Endometrium (tissue), 2 donors: Measurements from ENCODE around the gene CD2BP2.

Source experiments
- FAIRE-seq: peaks from 2 replicates; lab custom pipeline; 2012; peaks lifted over from hg19 to GRCh38; lab: Jason Lieb, UNC
- donor health status: control.
- donor health status: control.

CD2BP2 gene

DNA sequence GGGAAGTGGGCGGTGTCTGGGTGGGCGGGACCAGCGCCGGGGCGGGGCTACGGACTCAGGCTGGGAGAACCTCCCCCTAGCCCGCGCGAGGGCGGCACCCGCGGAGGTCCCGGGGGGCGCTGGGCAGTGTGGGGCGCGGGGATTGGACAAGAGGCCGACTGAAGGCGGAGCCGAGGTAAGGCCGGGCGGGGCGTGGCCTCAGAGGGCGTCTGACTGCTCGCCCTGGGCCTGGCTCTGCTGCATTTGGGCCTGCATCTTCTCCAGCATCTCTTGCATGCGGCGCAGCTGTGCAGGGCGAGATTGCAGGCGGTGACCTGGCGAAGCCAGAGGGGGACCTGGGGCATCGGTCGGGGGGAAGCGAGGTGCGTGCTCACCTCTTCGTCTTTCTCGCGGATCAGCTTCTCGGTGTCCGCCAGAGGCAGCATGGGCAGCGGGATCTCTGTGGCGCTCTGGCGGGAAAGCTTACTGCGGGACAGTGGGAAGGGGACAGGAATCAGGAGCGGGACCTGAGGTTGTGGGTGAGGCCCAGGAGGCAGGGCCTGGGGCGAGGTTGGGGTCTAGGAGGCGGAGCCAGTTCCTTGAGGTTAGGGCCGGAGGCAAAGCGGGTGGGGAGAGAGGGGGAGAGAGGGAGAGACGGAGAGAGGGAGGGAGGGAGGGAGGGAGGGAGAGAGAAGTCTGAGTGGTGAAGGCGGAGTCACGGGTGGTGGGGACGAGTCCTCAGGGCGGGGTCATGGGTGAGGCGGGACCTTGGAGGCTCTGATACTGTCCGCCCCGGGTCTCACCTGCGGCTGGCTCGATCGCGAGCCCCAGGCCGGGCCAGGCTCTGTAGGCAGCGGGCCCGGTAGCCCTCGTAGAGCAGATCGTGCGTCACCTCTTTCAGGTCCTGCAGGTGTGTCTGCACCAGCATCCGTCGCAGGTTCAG, 23.4 kb upstream of the CD2BP2 start:
- FAIRE-seq, result no peak

DNA sequence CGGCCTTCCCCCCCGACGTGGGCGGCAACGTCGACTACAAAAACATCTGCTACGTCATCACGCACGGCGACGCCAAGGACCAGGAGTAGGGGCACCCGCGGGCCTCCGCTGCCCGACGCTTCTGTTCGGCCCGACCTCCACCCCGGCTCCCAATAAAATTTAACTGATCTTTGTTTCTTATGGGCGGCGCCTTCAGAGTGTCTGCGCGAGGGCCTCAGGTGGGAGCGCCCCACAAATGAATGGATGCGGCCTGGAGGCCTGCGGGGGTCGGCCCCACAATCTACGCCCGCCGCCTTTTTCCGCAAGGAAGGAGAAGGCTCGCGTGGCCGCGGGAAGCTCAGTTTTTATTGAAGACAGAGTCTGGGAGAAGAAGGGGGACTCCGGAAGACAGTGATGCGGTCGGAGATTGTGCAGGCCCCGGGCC, 22.7 kb upstream of the CD2BP2 start:
- no peak for FAIRE-seq

- FAIRE-seq, result no peak
Measured at GRCh38 chr16:30377050-30377811, 22.1 kb upstream of the CD2BP2 start.

GRCh38 chr16:30376461-30376902, 21.4 kb upstream of the CD2BP2 start:
- FAIRE-seq, result no peak

GRCh38 chr16:30375864-30376263, 20.8 kb upstream of the CD2BP2 start:
- FAIRE-seq, result no peak

DNA sequence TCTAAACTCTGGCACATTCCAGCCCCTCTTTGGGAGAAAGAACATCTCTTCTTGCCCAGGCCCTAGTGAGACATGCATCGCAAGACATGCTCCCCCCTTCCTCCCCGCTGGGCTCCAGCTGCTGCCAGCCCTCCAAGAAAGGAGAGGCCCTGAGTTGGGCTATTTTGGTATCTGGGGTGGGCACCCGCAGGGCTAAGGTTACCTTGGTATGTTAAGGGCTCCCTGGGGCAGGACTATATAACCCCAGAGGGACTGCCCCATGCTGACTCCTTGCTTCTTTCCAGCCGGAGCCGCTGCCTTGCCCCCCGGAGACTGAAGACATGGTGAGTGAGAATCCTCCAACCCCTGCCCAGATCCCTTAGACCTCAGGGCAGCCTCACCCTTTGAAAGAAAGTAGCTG, 19.4 kb upstream of the CD2BP2 start, which contains the start of gene MYL11:
Gene MYL11 (plus strand): TSS at position 265 of the 400 bp plus-strand sequence. CDS start 56 bp downstream, at position 321.
- FAIRE-seq, result no peak

DNA sequence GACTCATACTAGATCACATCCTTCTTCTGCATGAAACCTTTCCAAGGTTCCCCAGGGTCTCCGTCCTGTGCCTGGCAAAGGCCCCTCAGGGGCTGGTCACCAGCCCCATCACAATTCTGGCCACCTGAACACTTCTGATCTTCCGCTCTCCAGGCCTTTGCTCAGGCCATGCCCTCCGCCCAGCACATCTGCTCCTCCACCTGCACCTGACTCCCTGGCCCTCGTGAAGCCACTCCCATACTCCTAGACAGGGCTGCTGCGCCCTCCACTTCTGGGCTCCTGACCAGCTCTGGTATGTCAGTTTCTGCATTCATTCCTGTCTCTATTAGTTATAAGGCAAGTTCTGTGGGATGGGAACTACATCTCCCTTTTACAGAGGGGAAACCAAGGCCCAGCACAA, 17.6 kb upstream of the CD2BP2 start:
- no peak for FAIRE-seq

DNA sequence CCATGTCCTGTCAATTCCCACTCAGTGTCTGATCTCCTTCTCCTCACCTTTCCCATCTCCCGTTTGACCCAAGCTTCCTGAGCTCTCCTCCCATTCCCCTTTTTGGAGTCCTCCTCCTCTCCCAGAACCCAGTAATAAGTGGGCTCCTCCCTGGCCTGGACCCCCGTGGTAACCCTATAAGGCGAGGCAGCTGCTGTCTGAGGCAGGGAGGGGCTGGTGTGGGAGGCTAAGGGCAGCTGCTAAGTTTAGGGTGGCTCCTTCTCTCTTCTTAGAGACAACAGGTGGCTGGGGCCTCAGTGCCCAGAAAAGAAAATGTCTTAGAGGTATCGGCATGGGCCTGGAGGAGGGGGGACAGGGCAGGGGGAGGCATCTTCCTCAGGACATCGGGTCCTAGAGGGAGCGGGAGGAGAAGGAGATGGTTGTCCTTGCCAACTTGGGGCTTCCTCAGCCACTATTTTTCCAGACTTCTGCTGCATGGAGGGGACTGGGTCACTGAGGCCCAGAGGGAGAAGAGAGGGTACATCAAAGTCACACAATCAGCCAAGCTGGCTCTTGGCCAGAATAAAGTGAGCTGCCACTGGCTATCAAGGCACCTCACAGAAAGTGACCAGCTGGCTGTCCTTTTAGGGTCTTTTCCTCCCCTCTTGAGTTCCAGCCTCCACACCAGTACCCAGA, 17.1 kb upstream of the CD2BP2 start:
- no peak for FAIRE-seq

GRCh38 chr16:30371248-30371816, 16.2 kb upstream of the CD2BP2 start:
- no peak for FAIRE-seq

GRCh38 chr16:30370456-30371247, 15.5 kb upstream of the CD2BP2 start, which contains the start of gene TBC1D10B:
Gene TBC1D10B (minus strand): TSS chr16:30370494. CDS start chr16:30370183, 311 bp downstream.
- peak; percentile 100 for FAIRE-seq

GRCh38 chr16:30369938-30370455, 14.9 kb upstream of the CD2BP2 start:
- no peak for FAIRE-seq

- no peak for FAIRE-seq
Measured at GRCh38 chr16:30369091-30369937, 14.2 kb upstream of the CD2BP2 start.

GRCh38 chr16:30368792-30369090, 13.6 kb upstream of the CD2BP2 start:
- FAIRE-seq, result no peak

- no peak for FAIRE-seq
Measured at GRCh38 chr16:30368122-30368791, 13.1 kb upstream of the CD2BP2 start.

DNA sequence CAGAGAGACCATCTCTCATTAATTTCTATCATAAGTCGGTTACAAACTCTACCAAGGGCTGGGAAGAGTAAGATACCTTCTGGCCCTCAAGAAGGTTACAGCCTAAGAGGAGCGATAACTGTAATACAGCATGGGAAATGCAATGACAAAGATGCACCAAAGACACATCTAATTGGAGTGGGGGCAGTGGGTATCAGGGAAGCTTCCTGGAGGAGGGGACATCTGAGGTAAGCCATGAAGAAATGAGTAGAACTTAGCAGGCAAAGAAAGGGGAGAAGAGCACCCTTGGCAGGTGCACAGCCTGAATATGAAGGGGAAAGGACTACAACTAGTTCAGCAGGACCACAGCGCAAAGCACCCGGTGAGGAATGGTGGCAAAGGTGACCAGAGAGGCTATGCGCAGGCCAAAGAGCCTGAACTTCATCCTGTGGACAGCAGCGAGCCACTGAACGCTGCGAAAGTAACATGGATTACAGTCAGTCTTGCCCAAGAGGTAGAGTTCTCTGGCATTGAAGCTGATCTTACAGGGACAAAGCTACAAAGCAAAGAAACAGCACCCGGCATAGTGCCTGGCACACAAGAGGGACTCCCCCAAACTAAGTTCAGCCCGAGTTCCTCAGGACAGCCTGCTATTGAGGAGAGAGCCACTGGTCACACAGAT, 12.4 kb upstream of the CD2BP2 start:
- FAIRE-seq, result no peak

GRCh38 chr16:30366511-30366910, 11.4 kb upstream of the CD2BP2 start:
- FAIRE-seq, result no peak

DNA sequence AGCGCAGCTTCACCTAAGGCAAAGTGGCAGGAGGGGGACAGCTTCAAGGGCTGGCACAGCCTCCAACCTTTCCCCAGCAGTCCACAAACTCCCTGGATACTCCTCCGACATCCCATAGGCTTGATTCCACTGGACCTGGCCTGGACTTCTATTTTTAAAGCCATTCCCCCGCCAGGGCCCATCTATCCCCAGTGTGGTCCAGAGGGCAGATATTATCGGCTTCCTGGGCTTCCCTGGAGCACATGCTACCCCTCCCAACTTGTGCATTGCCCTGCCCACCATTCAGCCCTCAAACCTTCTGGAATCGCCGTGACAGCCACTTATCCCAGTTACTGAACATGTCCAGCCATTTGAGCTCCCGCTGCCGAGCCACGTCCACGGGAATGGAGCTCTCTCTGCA, 10.1 kb upstream of the CD2BP2 start:
- FAIRE-seq, result no peak

DNA sequence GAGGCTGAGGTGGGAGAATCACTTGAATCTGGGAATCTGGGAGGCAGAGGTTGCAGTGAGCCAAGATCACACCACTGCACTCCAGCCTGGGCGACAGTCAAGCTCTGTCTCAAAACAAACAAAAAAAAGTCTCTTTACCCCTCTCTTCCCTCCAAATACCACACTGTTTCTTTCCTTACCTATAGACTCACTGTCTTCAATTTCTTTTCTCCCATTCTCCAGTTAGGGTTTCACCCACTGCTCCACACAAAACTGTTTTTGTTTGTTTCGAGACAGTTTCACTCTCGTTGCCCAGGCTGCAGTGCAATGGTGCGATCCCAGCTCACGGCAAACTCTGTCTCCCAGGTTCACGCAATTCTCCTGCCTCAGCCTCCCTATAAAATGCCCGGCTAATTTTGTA, 6.1 kb upstream of the CD2BP2 start:
- no peak for FAIRE-seq

GRCh38 chr16:30359871-30360170, 4.7 kb upstream of the CD2BP2 start:
- FAIRE-seq, result no peak
